Measurements from ENCODE around the gene UNC5B. TPM values are rescaled to one million over a fixed set of nuclear protein-coding genes. Genes with fewer than 3 reads are reported as not detected.
"Not testable (repeated sequence)": the region's sequence is repeated elsewhere in the genome, so short reads cannot be mapped to it uniquely, and the experiment has no call there.

Gene UNC5B
- total RNA-seq, 2 donors from 2014 or later = 0.08 TPM; not detected in 1

- Mint-ChIP-seq H3K9me3 (no peaks in the 10 kb centered on the region), H3K36me3 (no peaks in the 10 kb centered on the region), H3K27me3 (peaks cover 0 to 5% of the 10 kb centered on the region in 2 donors), H3K4me3 (no peak overlapping the region), H3K4me1 (ENCODE audit: low read depth in 2 of 2) (peaks cover 0 to 2% of the 10 kb centered on the region in 2 donors), H3K27ac (no peak overlapping the region)
- ATAC-seq (no peak), DNase-seq (ENCODE audit: low spot score) (no peak)
Observed at GRCh38 chr10:71270301-71271220, 58.2 kb downstream of the UNC5B start.

GRCh38 chr10:71271662-71272055, 59.3 kb downstream of the UNC5B start:
- ATAC-seq = no peak
- H3K36me3 Mint-ChIP-seq = no peaks in the 10 kb centered on the region
- peaks cover 0 to 5% of the 10 kb centered on the region in 2 donors for H3K27me3 Mint-ChIP-seq
- H3K27ac Mint-ChIP-seq = no peak overlapping the region
- H3K9me3 Mint-ChIP-seq = no peaks in the 10 kb centered on the region
- no peak overlapping the region for H3K4me3 Mint-ChIP-seq
- no peak for DNase-seq (ENCODE audit: low spot score)
- H3K4me1 Mint-ChIP-seq (ENCODE audit: low read depth in 2 of 2) = peaks cover 0 to 2% of the 10 kb centered on the region in 2 donors

GRCh38 chr10:71272056-71272771, 59.8 kb downstream of the UNC5B start:
- ATAC-seq = no peak
- Mint-ChIP-seq H3K36me3 (no peaks in the 10 kb centered on the region), H3K9me3 (no peaks in the 10 kb centered on the region), H3K27me3 (peaks cover 0 to 3% of the 10 kb centered on the region in 2 donors), H3K4me3 (no peak overlapping the region), H3K4me1 (ENCODE audit: low read depth in 2 of 2) (peaks cover 0 to 2% of the 10 kb centered on the region in 2 donors), H3K27ac (no peak overlapping the region)
- no peak for DNase-seq (ENCODE audit: low spot score)

GRCh38 chr10:71272974-71273373, 60.6 kb downstream of the UNC5B start:
- not testable (repeated sequence) for H3K4me1 Mint-ChIP-seq (ENCODE audit: low read depth in 2 of 2); H3K27me3 Mint-ChIP-seq; H3K27ac Mint-ChIP-seq; ATAC-seq; H3K4me3 Mint-ChIP-seq; H3K9me3 Mint-ChIP-seq; DNase-seq (ENCODE audit: low spot score); H3K36me3 Mint-ChIP-seq

- Mint-ChIP-seq H3K4me1 (ENCODE audit: low read depth in 2 of 2) (peaks cover 0 to 2% of the 10 kb centered on the region in 2 donors), H3K4me3 (no peak overlapping the region), H3K36me3 (no peaks in the 10 kb centered on the region), H3K27me3 (peaks cover 0 to 3% of the 10 kb centered on the region in 2 donors), H3K9me3 (no peaks in the 10 kb centered on the region), H3K27ac (no peak overlapping the region)
- ATAC-seq (no peak), DNase-seq (ENCODE audit: low spot score) (no peak)
Observed at GRCh38 chr10:71273506-71273905, 61.1 kb downstream of the UNC5B start.

- DNase-seq (ENCODE audit: low spot score) (no peak), ATAC-seq (no peak)
- H3K4me1 Mint-ChIP-seq (ENCODE audit: low read depth in 2 of 2) = no peaks in the 10 kb centered on the region
- H3K4me3 Mint-ChIP-seq = no peak overlapping the region
- H3K9me3 Mint-ChIP-seq = no peaks in the 10 kb centered on the region
- no peaks in the 10 kb centered on the region for H3K36me3 Mint-ChIP-seq
- H3K27ac Mint-ChIP-seq = no peak overlapping the region
- H3K27me3 Mint-ChIP-seq = peaks cover 0 to under 1% of the 10 kb centered on the region in 2 donors
Observed at GRCh38 chr10:71274901-71275796, 62.8 kb downstream of the UNC5B start.

GRCh38 chr10:71276873-71277272, 64.5 kb downstream of the UNC5B start:
- Mint-ChIP-seq H3K9me3 (no peaks in the 10 kb centered on the region), H3K27ac (no peak overlapping the region), H3K4me3 (no peak overlapping the region)

GRCh38 chr10:71277914-71278665, 65.7 kb downstream of the UNC5B start:
- no peak overlapping the region for H3K27ac Mint-ChIP-seq
- no peak for ATAC-seq
- no peaks in the 10 kb centered on the region for H3K9me3 Mint-ChIP-seq

More at GRCh38 chr10:71276873-71277272, 64.5 kb downstream of the UNC5B start:
- DNase-seq (ENCODE audit: low spot score) (no peak), ATAC-seq (no peak)
- peaks cover 0 to 2% of the 10 kb centered on the region in 2 donors for H3K27me3 Mint-ChIP-seq
- H3K4me1 Mint-ChIP-seq (ENCODE audit: low read depth in 2 of 2) = no peaks in the 10 kb centered on the region
- no peaks in the 10 kb centered on the region for H3K36me3 Mint-ChIP-seq

GRCh38 chr10:71278691-71279588, 66.6 kb downstream of the UNC5B start:
- no peaks in the 10 kb centered on the region for H3K36me3 Mint-ChIP-seq
- ATAC-seq = peak in 1 of 2 donors; percentile 12
- no peak for DNase-seq (ENCODE audit: low spot score)
- peaks cover 0 to 2% of the 10 kb centered on the region in 2 donors for H3K27me3 Mint-ChIP-seq
- H3K4me3 Mint-ChIP-seq = no peak overlapping the region
- no peaks in the 10 kb centered on the region for H3K4me1 Mint-ChIP-seq (ENCODE audit: low read depth in 2 of 2)
- H3K27ac Mint-ChIP-seq = no peak overlapping the region
- no peaks in the 10 kb centered on the region for H3K9me3 Mint-ChIP-seq

More at GRCh38 chr10:71277914-71278665, 65.7 kb downstream of the UNC5B start:
- Mint-ChIP-seq H3K27me3 (peaks cover 0 to 2% of the 10 kb centered on the region in 2 donors), H3K36me3 (no peaks in the 10 kb centered on the region), H3K4me3 (no peak overlapping the region), H3K4me1 (ENCODE audit: low read depth in 2 of 2) (no peaks in the 10 kb centered on the region)
- DNase-seq (ENCODE audit: low spot score) = no peak

GRCh38 chr10:71279590-71280170, 67.3 kb downstream of the UNC5B start:
- H3K36me3 Mint-ChIP-seq = no peaks in the 10 kb centered on the region
- H3K4me1 Mint-ChIP-seq (ENCODE audit: low read depth in 2 of 2) = no peaks in the 10 kb centered on the region
- peaks cover 0 to 2% of the 10 kb centered on the region in 2 donors for H3K27me3 Mint-ChIP-seq
- no peaks in the 10 kb centered on the region for H3K9me3 Mint-ChIP-seq
- ATAC-seq (no peak), DNase-seq (ENCODE audit: low spot score) (no peak)
- H3K27ac Mint-ChIP-seq = no peak overlapping the region
- no peak overlapping the region for H3K4me3 Mint-ChIP-seq

GRCh38 chr10:71280216-71280615, 67.8 kb downstream of the UNC5B start:
- H3K27me3 Mint-ChIP-seq = peaks cover 0 to 2% of the 10 kb centered on the region in 2 donors
- ATAC-seq (no peak), DNase-seq (ENCODE audit: low spot score) (no peak)
- H3K9me3 Mint-ChIP-seq = no peaks in the 10 kb centered on the region
- H3K36me3 Mint-ChIP-seq = no peaks in the 10 kb centered on the region
- no peak overlapping the region for H3K4me3 Mint-ChIP-seq
- no peaks in the 10 kb centered on the region for H3K4me1 Mint-ChIP-seq (ENCODE audit: low read depth in 2 of 2)
- no peak overlapping the region for H3K27ac Mint-ChIP-seq

GRCh38 chr10:71280825-71281224, 68.5 kb downstream of the UNC5B start:
- Mint-ChIP-seq H3K36me3 (no peaks in the 10 kb centered on the region), H3K4me1 (ENCODE audit: low read depth in 2 of 2) (no peaks in the 10 kb centered on the region), H3K27ac (no peak overlapping the region), H3K27me3 (peaks cover 0 to 2% of the 10 kb centered on the region in 2 donors), H3K9me3 (no peaks in the 10 kb centered on the region), H3K4me3 (no peak overlapping the region)
- DNase-seq (ENCODE audit: low spot score) (no peak), ATAC-seq (no peak)

Measured in natural killer cell treated with Interleukin-12 subunit alpha and Interleukin-12 subunit beta and Interleukin-15 and Interleukin-18, amount 100 ng/mL, for 72 hours (primary cell).